HepG2 (cell line): ENCODE data around the gene GYS1. TPM values are rescaled to one million over a fixed set of nuclear protein-coding genes. Genes with fewer than 3 reads are reported as not detected.

ENCODE experiments used
- CBFB ChIP-seq: sonication (generic); formaldehyde crosslinking; IDR thresholded peaks from 2 replicates; pipeline ENCODE4 v1.4.0; 2020; ENCODE audit warnings: missing genetic modification reagents
- HMGA1 ChIP-seq: sonication (generic); formaldehyde crosslinking; conservative IDR thresholded peaks from 2 replicates; pipeline ENCODE4 v1.4.0; 2020; ENCODE audit warnings: missing genetic modification reagents
- HNRNPLL ChIP-seq: fragments of 200-400 bp; formaldehyde crosslinking; IDR thresholded peaks from 2 replicates; pipeline ENCODE4 v1.6.1; 2017; ENCODE audit warnings: mild to moderate bottlenecking, low read depth, low read length; ENCODE audit not compliant: poor library complexity, severe bottlenecking
- KAT2B ChIP-seq: fragments of 150-350 bp; IDR thresholded peaks from 2 replicates; pipeline ENCODE4 v1.6.1; 2014; ENCODE audit warnings: low read depth, low read length, borderline replicate concordance
- KDM4B ChIP-seq: sonication (generic); formaldehyde crosslinking; IDR thresholded peaks from 2 replicates; pipeline ENCODE4 v1.4.0; 2020; ENCODE audit warnings: missing genetic modification reagents
- MEIS2 ChIP-seq: sonication (generic); formaldehyde crosslinking; IDR thresholded peaks from 2 replicates; pipeline ENCODE4 v1.9.0; 2021; ENCODE audit warnings: mild to moderate bottlenecking, missing genetic modification reagents
- PPARG ChIP-seq: conservative IDR thresholded peaks from 2 replicates; pipeline ENCODE4 v1.6.1; 2016; ENCODE audit warnings: missing biosample characterization, missing genetic modification reagents
- ZBTB7A ChIP-seq: sonication (generic); formaldehyde crosslinking; IDR thresholded peaks from 2 replicates; pipeline ENCODE4 v1.8.0; 2022; ENCODE audit warnings: mild to moderate bottlenecking, missing genetic modification reagents
- ZMYM4 ChIP-seq: sonication (generic); formaldehyde crosslinking; IDR thresholded peaks from 2 replicates; pipeline ENCODE4 v1.8.1; 2023; ENCODE audit warnings: mild to moderate bottlenecking, missing genetic modification reagents
- ZNF225 ChIP-seq: sonication (generic); formaldehyde crosslinking; IDR thresholded peaks from 2 replicates; pipeline ENCODE4 v1.4.0; 2020; ENCODE audit warnings: mild to moderate bottlenecking, missing genetic modification reagents
- ZNF484 ChIP-seq: sonication (generic); formaldehyde crosslinking; IDR thresholded peaks from 2 replicates; pipeline ENCODE4 v1.5.1; 2020; ENCODE audit warnings: mild to moderate bottlenecking, low read depth, missing genetic modification reagents, borderline replicate concordance
- ZNF768 ChIP-seq: sonication (generic); formaldehyde crosslinking; IDR thresholded peaks from 2 replicates; pipeline ENCODE4 v1.4.0; 2020; ENCODE audit warnings: missing genetic modification reagents
- polyA plus RNA-seq, 8 experiments: library from polyadenylated mRNA; depleted of rRNA in 3 of 8; stranded (reverse) in 7 of 8; unstranded in 1 of 8; fragments of >200 nt; fragmentation: Illumina TruSeq in 4 of 8; extraction: Trizol in 4 of 8; gene quantifications; 2 replicates each; pipeline versions ENCODE4 v1.2.1 to v1.2.3, GENCODE V29; 2011 to 2016; ENCODE audit warnings: low read depth in 4 of 8, missing spikeins in 1 of 8, mixed read lengths in 1 of 8; ENCODE audit not compliant: insufficient read depth in 1 of 8
- total RNA-seq, 5 experiments: library from RNA; depleted of rRNA; stranded (reverse); fragments of >200 nt; fragmentation: Illumina TruSeq; extraction: Trizol; gene quantifications; 2 replicates each; pipeline ENCODE4 v1.2.3, GENCODE V29; 2016; ENCODE audit warnings: low read depth in 1 of 5
- TF ChIP-seq, protein P1 (sequence below), 2 experiments: sonication (generic) in 1 of 2; formaldehyde crosslinking in 1 of 2; IDR thresholded peaks; 2 replicates each; pipeline versions ENCODE4 v1.6.1 to v1.9.0; 2014 to 2022; ENCODE audit warnings: antibody characterized with exemption in 1 of 2, borderline replicate concordance in 1 of 2, inconsistent platforms in 1 of 2, low read depth in 1 of 2, missing genetic modification reagents in 1 of 2
- TF ChIP-seq, protein P2 (sequence below): sonication (generic); formaldehyde crosslinking; IDR thresholded peaks from 2 replicates; pipeline ENCODE4 v1.4.0; 2020; ENCODE audit warnings: missing genetic modification reagents
- TF ChIP-seq, protein P3 (sequence below): sonication (generic); formaldehyde crosslinking; IDR thresholded peaks from 2 replicates; pipeline ENCODE4 v1.8.0; 2022; ENCODE audit warnings: missing genetic modification reagents, mild to moderate bottlenecking, inconsistent platforms, borderline replicate concordance
- TF ChIP-seq, protein P4 (sequence below): sonication (generic); formaldehyde crosslinking; IDR thresholded peaks from 2 replicates; pipeline ENCODE4 v1.4.0; 2020; ENCODE audit warnings: mild to moderate bottlenecking, missing genetic modification reagents

Gene GYS1
- total and polyA plus RNA-seq, 2 of the 13 experiments (the other 11 are each of a cell fraction or from before 2014, with no cell fraction given): 18.4 to 42.1 TPM

DNA sequence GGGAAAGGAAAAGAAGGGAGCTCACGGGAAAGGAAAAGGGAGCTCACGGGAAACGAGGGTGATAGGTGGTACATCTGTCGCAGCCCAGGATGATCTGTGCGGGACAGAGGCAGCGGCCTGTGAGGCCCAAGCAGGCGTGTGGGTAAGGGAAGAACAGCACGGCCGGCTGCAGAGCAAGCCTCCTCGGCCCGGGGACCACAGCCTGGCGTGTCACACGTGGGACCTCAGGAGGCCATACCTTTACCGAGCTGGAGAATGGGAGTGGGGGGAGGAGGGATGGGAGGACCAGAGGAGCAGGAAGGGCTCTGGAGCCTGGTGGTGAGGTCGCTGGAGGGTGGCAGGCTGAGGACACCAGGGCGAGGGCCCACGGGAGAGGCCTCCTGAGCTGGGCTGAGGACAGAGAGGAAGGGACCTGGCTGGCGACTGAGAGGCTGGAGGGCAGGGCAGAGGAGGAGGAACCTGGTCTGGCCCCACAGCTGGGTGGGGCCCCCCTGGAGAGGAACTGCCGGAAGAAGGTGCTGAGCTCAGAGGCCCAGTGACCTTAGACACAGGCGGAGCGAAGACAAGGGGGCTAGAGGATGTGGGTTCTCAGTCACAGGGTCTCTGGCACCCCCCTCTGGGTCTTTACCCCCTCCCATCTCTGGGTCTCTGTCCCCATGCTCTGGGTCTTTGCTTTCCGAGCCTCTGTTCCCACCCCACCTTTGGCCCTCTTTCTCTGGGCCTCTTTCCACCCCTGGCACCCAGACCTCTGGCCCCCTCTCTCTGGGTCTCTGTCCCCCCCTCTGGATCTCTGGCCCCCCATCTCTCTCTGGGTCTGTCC, 30.9 kb downstream of the GYS1 start (continued):
- TF ChIP-seq, protein P1, sequence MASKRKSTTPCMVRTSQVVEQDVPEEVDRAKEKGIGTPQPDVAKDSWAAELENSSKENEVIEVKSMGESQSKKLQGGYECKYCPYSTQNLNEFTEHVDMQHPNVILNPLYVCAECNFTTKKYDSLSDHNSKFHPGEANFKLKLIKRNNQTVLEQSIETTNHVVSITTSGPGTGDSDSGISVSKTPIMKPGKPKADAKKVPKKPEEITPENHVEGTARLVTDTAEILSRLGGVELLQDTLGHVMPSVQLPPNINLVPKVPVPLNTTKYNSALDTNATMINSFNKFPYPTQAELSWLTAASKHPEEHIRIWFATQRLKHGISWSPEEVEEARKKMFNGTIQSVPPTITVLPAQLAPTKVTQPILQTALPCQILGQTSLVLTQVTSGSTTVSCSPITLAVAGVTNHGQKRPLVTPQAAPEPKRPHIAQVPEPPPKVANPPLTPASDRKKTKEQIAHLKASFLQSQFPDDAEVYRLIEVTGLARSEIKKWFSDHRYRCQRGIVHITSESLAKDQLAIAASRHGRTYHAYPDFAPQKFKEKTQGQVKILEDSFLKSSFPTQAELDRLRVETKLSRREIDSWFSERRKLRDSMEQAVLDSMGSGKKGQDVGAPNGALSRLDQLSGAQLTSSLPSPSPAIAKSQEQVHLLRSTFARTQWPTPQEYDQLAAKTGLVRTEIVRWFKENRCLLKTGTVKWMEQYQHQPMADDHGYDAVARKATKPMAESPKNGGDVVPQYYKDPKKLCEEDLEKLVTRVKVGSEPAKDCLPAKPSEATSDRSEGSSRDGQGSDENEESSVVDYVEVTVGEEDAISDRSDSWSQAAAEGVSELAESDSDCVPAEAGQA (IDR thresholded peaks at IDR 0.05; ENCODE audit: low read depth): 0 out of 2 replicates have a peak, but pooled peaks have one; percentile 29
- TF ChIP-seq, protein P1 (CRISPR knock-in tag; IDR thresholded peaks at IDR 0.05; ENCODE audit: borderline replicate concordance): no peak
- TF ChIP-seq, protein P2, sequence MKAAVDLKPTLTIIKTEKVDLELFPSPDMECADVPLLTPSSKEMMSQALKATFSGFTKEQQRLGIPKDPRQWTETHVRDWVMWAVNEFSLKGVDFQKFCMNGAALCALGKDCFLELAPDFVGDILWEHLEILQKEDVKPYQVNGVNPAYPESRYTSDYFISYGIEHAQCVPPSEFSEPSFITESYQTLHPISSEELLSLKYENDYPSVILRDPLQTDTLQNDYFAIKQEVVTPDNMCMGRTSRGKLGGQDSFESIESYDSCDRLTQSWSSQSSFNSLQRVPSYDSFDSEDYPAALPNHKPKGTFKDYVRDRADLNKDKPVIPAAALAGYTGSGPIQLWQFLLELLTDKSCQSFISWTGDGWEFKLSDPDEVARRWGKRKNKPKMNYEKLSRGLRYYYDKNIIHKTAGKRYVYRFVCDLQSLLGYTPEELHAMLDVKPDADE: 0 out of 2 replicates have a peak, but pooled peaks have one; percentile 81
- TF ChIP-seq ZNF225 (CRISPR knock-in tag) (peak; percentile 85), ZMYM4 (CRISPR knock-in tag) (peak; percentile 66; the same call in 1 of the 2 replicates), ZBTB7A (CRISPR knock-in tag) (peak; percentile 87; the same call in 1 of the 2 replicates), HNRNPLL (peak; percentile 61), ZNF484 (no peak), KAT2B (no peak), KDM4B (peak; percentile 24), CBFB (CRISPR knock-in tag) (peak; percentile 49; the same call in 1 of the 2 replicates), HMGA1 (CRISPR knock-in tag) (no peak), ZNF768 (CRISPR knock-in tag) (peak; percentile 83), MEIS2 (CRISPR knock-in tag) (peak; percentile 75; the same call in 1 of the 2 replicates), PPARG (CRISPR knock-in tag) (peak; percentile 85)
- TF ChIP-seq, protein P3, sequence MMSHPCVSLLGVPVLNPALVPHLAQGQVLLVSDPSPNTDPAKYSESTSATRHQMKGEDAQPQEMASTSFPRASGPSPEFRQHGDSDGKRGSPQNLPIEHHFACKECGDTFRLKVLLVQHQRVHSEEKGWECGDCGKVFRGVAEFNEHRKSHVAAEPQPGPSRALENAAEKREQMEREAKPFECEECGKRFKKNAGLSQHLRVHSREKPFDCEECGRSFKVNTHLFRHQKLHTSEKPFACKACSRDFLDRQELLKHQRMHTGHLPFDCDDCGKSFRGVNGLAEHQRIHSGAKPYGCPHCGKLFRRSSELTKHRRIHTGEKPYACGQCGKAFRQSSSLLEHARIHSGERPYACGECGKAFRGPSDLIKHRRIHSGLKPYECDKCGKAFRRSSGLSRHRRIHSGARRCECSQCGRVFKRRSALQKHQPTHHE (CRISPR knock-in tag): peak; percentile 27; the same call in 1 of the 2 replicates
- TF ChIP-seq, protein P4, sequence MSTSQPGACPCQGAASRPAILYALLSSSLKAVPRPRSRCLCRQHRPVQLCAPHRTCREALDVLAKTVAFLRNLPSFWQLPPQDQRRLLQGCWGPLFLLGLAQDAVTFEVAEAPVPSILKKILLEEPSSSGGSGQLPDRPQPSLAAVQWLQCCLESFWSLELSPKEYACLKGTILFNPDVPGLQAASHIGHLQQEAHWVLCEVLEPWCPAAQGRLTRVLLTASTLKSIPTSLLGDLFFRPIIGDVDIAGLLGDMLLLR (CRISPR knock-in tag): no peak
